ENCODE data around the gene TCF7L2. TPM values are rescaled to one million over a fixed set of nuclear protein-coding genes. Genes with fewer than 3 reads are reported as not detected.

The TCF7L2 gene
- polyA plus RNA-seq, 3 donors, result 2.1 to 23.5 (median 6.1) TPM

DNA sequence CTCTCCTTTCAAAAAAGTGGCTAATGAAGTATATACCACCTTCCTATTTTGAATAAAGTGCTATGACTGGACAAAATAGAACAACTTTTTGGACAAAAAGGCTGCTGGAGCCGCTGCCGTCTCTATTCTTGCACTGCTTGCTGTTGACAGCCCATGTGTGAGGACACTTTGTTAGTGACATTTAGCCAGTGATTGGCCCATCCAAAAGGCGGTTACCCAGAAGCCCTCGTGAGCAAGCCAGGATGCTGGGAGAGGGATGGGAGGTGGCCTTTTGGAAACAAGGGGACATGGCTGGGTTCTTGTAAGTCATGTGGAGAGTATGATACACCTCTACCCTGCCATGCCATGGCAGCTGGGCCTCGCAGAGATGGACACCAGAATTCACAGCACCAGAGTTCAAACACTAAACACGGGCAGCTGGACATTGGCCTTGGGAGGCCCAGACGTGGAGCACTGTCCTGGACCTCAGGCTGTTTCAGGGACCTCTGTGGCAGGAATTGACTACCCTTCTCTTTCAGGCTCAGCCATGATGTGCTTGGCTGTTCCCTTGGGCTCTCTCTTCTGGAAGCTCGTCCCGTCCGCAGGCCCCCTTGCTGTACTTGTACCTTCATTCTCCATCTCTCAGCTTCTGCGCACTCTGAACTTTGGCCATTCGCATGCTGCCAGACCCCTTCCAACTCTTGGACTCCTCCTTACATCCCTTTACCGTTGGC lies 118.3 kb downstream of the TCF7L2 start:
- peaks cover 0 to 3% (median 2%) of the 10 kb centered on the region in 3 donors for H3K27me3 Mint-ChIP-seq (ENCODE audit: low read depth in 3 of 3)
- H3K36me3 Mint-ChIP-seq, result peaks cover 21 to 25% of the 10 kb centered on the region in 2 donors
- Histone ChIP-seq H4K20me1 (ENCODE audit: insufficient read depth, low read length) (peaks cover 96% of the 10 kb centered on the region), H3K36me3 (replicated peaks in 1 of 2; ENCODE audit: control insufficient read depth in 1 of 2, insufficient read depth in 2 of 2, low read length in 2 of 2) (peaks cover 0 to 5% of the 10 kb centered on the region in 2 donors), H3K9me3 (replicated peaks in 1 of 2; ENCODE audit: control insufficient read depth in 1 of 2, insufficient read depth in 1 of 2, low read length in 2 of 2) (no peaks in the 10 kb centered on the region), H3K4me2 (replicated peaks; ENCODE audit: extremely low read depth, low read length, poor library complexity, severe bottlenecking) (no peak overlapping the region), H3K27ac (ENCODE audit: low read depth in 1 of 2, low read length in 2 of 2) (no peak overlapping the region), H3K9ac (ENCODE audit: insufficient read depth, low read length, poor library complexity, severe bottlenecking) (no peak overlapping the region), H3K4me1 (ENCODE audit: control insufficient read depth in 1 of 2, insufficient read depth in 2 of 2, low read length in 2 of 2) (no peaks in the 10 kb centered on the region), H3K79me2 (ENCODE audit: insufficient read depth, low read length) (no peaks in the 10 kb centered on the region), H3K27me3 (ENCODE audit: control insufficient read depth in 2 of 2, insufficient read depth in 2 of 2, low read length in 2 of 2) (no peaks in the 10 kb centered on the region), H2AFZ (ENCODE audit: insufficient read depth, low read depth, low read length, poor library complexity, severe bottlenecking) (no peak overlapping the region), H3K4me3 (replicated peaks in 1 of 3; ENCODE audit: low read depth in 2 of 3, low read length in 3 of 3) (no peak overlapping the region)
- no peak for DNase-seq
- intact Hi-C loops (cut with micrococcal nuclease), result no loop called here
- peaks cover 5% of the 10 kb centered on the region for H3K4me1 Mint-ChIP-seq
- no peak overlapping the region for H3K27ac Mint-ChIP-seq
- 97% methylated on average over 10 of the region's 13 CpGs for WGBS (ENCODE audit: insufficient coverage)
- TF ChIP-seq, protein P1, sequence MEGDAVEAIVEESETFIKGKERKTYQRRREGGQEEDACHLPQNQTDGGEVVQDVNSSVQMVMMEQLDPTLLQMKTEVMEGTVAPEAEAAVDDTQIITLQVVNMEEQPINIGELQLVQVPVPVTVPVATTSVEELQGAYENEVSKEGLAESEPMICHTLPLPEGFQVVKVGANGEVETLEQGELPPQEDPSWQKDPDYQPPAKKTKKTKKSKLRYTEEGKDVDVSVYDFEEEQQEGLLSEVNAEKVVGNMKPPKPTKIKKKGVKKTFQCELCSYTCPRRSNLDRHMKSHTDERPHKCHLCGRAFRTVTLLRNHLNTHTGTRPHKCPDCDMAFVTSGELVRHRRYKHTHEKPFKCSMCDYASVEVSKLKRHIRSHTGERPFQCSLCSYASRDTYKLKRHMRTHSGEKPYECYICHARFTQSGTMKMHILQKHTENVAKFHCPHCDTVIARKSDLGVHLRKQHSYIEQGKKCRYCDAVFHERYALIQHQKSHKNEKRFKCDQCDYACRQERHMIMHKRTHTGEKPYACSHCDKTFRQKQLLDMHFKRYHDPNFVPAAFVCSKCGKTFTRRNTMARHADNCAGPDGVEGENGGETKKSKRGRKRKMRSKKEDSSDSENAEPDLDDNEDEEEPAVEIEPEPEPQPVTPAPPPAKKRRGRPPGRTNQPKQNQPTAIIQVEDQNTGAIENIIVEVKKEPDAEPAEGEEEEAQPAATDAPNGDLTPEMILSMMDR (IDR thresholded peaks at IDR 0.05), result no peak
- H3K9me3 Mint-ChIP-seq, result no peaks in the 10 kb centered on the region
- no peak overlapping the region for H3K4me3 Mint-ChIP-seq

DNA sequence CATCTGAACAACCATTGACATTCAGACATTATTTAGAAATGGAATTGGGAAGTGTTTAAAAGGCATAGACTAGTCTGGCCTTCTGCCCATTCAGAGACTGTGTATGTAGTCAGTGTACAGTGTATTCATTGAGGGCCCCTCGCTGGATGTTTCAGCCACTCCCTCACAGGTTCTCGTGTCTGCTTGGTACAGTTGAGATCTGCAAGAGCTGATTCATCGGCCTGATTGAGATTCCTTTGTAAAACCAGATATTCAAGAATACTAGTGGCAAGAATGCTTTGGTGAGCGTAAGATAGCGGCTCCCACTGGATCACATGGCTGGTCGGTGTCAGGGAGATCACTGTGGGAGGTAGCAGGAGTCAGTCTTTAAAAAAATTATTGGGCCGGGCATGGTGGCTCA lies 119.5 kb downstream of the TCF7L2 start:
- peaks cover 2 to 4% (median 3%) of the 10 kb centered on the region in 3 donors for H3K27me3 Mint-ChIP-seq (ENCODE audit: low read depth in 3 of 3)
- no peak for DNase-seq
- peaks cover 96% of the 10 kb centered on the region for H4K20me1 ChIP-seq (ENCODE audit: insufficient read depth, low read length)
- H3K36me3 ChIP-seq (replicated peaks in 1 of 2; ENCODE audit: control insufficient read depth in 1 of 2, insufficient read depth in 2 of 2, low read length in 2 of 2), result peaks cover 0 to 5% of the 10 kb centered on the region in 2 donors
- no peak overlapping the region for H3K4me2 ChIP-seq (replicated peaks; ENCODE audit: extremely low read depth, low read length, poor library complexity, severe bottlenecking)
- H3K4me3 ChIP-seq (replicated peaks in 1 of 3; ENCODE audit: low read depth in 2 of 3, low read length in 3 of 3), result no peak overlapping the region
- no peak overlapping the region for H2AFZ ChIP-seq (ENCODE audit: insufficient read depth, low read depth, low read length, poor library complexity, severe bottlenecking)
- no peaks in the 10 kb centered on the region for H3K27me3 ChIP-seq (ENCODE audit: control insufficient read depth in 2 of 2, insufficient read depth in 2 of 2, low read length in 2 of 2)
- H3K27ac ChIP-seq (ENCODE audit: low read depth in 1 of 2, low read length in 2 of 2), result no peak overlapping the region
- H3K9ac ChIP-seq (ENCODE audit: insufficient read depth, low read length, poor library complexity, severe bottlenecking), result no peak overlapping the region
- WGBS (ENCODE audit: insufficient coverage), result 97% methylated on average over 3 of the region's 7 CpGs
- no peaks in the 10 kb centered on the region for H3K4me1 ChIP-seq (ENCODE audit: control insufficient read depth in 1 of 2, insufficient read depth in 2 of 2, low read length in 2 of 2)
- H3K79me2 ChIP-seq (ENCODE audit: insufficient read depth, low read length), result no peaks in the 10 kb centered on the region
- TF ChIP-seq, protein P1 (IDR thresholded peaks at IDR 0.05), result no peak
- H3K27ac Mint-ChIP-seq, result no peak overlapping the region
- peaks cover 5% of the 10 kb centered on the region for H3K4me1 Mint-ChIP-seq
- no peaks in the 10 kb centered on the region for H3K9me3 ChIP-seq (replicated peaks in 1 of 2; ENCODE audit: control insufficient read depth in 1 of 2, insufficient read depth in 1 of 2, low read length in 2 of 2)
- H3K4me3 Mint-ChIP-seq, result no peak overlapping the region
- H3K9me3 Mint-ChIP-seq, result no peaks in the 10 kb centered on the region
- peaks cover 23 to 25% of the 10 kb centered on the region in 2 donors for H3K36me3 Mint-ChIP-seq
- intact Hi-C loops (cut with micrococcal nuclease), result no loop called here
